GM12891 (cell line): Measurements from ENCODE around the gene ARHGAP45.
A peak's percentile ranks its signal among the peaks of the same experiment; 100 is the strongest.

Experiments used
- PAX5 ChIP-seq: IDR thresholded peaks from 2 replicates; pipeline ENCODE4 v1.6.1; 2011; ENCODE audit warnings: low read length, moderate library complexity, mild to moderate bottlenecking; ENCODE audit not compliant: insufficient read depth, severe bottlenecking
- POLR2A ChIP-seq: IDR thresholded peaks from 2 replicates; pipeline ENCODE4 v1.6.1; 2011; ENCODE audit warnings: low read depth, low read length, control low read depth
- POLR2AphosphoS5 ChIP-seq: IDR thresholded peaks from 2 replicates; pipeline ENCODE4 v1.6.1; 2011; ENCODE audit warnings: low read depth, low read length, control low read depth
- POU2F2 ChIP-seq: IDR thresholded peaks from 2 replicates; pipeline ENCODE4 v1.6.1; 2011; ENCODE audit warnings: low read depth, mild to moderate bottlenecking, control low read depth, low read length, moderate library complexity
- SPI1 ChIP-seq: IDR thresholded peaks from 2 replicates; pipeline ENCODE4 v1.6.1; 2011; ENCODE audit warnings: low read depth, low read length, control low read depth
- TAF1 ChIP-seq: IDR thresholded peaks from 2 replicates; pipeline ENCODE4 v1.6.1; 2011; ENCODE audit warnings: low read depth, low read length, control low read depth

- no peak; the same call in none of the 2 replicates for TF ChIP-seq POLR2A
- no peak for TF ChIP-seq TAF1
- TF ChIP-seq POU2F2 = peak; percentile 27
- TF ChIP-seq POLR2AphosphoS5 = peak; percentile 24; the same call in 1 of the 2 replicates
- no peak for TF ChIP-seq SPI1
- no peak for TF ChIP-seq PAX5
Measured at GRCh38 chr19:1088416-1089010, 21.5 kb downstream of the ARHGAP45 start.
